A549 treated with Hydrocortisone at 1 μM for 4 hours (cell line): Measurements from ENCODE around the gene PERP. TPM values are rescaled to one million over a fixed set of nuclear protein-coding genes. Genes with fewer than 3 reads are reported as not detected.

Experiments
- total RNA-seq: library from RNA; stranded (reverse); fragments of 200-300 nt; extraction: Qiagen RNA extraction; gene quantifications from 5 replicates; pipeline ENCODE4 v1.2.3, GENCODE V29; 2022

The PERP gene
- total RNA-seq = 72.2 to 78.3 TPM (median 77.8 TPM) in 5 replicates

DNA sequence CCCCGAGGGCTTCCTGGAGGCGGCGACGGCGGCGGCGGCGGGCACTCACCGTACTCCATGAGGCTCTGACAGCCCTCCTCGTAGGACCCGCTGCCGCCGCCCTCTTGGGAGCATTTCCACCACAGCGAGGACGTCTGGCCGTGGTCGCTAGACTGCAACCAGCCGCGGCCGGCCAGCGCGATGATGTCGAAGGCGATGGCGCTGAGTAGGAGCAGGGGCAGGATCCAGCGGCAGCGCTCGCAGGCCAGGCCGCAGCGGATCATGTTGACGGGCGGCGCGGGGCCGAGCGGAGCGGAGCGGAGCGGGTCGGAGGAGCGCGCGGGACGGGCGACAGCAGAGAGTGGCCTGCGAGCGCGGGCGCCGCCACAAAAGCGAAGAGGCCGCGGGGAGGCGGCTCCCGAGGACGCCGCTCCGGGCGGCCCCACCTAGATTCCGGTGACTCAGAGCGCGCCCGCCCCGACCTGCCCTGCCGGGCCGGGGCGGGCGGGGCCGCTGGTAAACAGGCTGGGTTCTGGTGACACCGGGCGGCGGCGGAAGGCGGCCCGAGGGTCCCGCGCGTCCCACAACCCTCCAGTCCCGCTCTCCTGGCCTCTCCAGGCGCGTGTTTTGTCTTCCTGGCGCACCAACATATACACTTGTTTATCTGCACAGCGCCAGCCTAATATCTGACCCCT lies at the start of gene PERP:
PERP (minus strand) TSS at position 342 of the 674 bp plus-strand sequence; CDS start at position 263, 79 bp downstream.

Other genes starting within 250 kb of the PERP start
- gene TNFAIP3, start 240.2 kb downstream of the PERP start, total RNA-seq = 19.6 to 31.7 TPM (median 22.6 TPM) in 5 replicates
- 0.44 to 0.66 TPM (median 0.51 TPM) in 5 replicates for gene ARFGEF3, start 54.5 kb upstream of the PERP start, total RNA-seq
- not detected in 5 replicates for gene PBOV1, start 111.1 kb upstream of the PERP start, total RNA-seq